Thyroid gland (tissue), 4 donors: Measurements from ENCODE around the gene TSHZ1.

ENCODE experiments used
- CTCF ChIP-seq, 6 experiments: fragments of 200-600 bp in 3 of 6; fragments of 450-650 bp in 3 of 6; sonication (generic) in 3 of 6; IDR thresholded peaks; one replicate each; pipeline ENCODE4 v1.5.1; 2016 to 2019; ENCODE audit warnings: antibody characterized with exemption in 6 of 6, mild to moderate bottlenecking in 2 of 6, inconsistent platforms in 1 of 6, moderate library complexity in 1 of 6
- POLR2A ChIP-seq, 2 donors: fragments of 450-650 bp; IDR thresholded peaks; one replicate each; pipeline ENCODE4 v1.6.1; 2017; ENCODE audit warnings: antibody characterized with exemption in 2 of 2, mild to moderate bottlenecking in 2 of 2, moderate library complexity in 1 of 2

- TF ChIP-seq POLR2A (IDR thresholded peaks at IDR 0.05) (no peak), CTCF (IDR thresholded peaks at IDR 0.05) (no peak)
These were observed 32.2 kb upstream of the TSHZ1 start for GRCh38 chr18:75178376-75178775.
